Heart right ventricle (tissue), 16 donors: ENCODE results near the gene SERPINB10. TPM values are rescaled to one million over a fixed set of nuclear protein-coding genes. Genes with fewer than 3 reads are reported as not detected.

ENCODE experiments used
- ATAC-seq, 8 donors: fragments of 200-7000 bp; cut with Tn5 transposase; one replicate each; pipeline ENCODE4 v1.9.1; 2020; ENCODE audit warnings: mild to moderate bottlenecking in 8 of 8, moderate library complexity in 8 of 8, moderate number of reproducible peaks in 1 of 8
- DNase-seq, 2 donors: peaks; one replicate each; pipeline ENCODE4 v3.0.0-alpha.2; 2020
- H3K27ac ChIP-seq, 10 donors: fragments of 200-600 bp; sonication (generic) in 2 of 10; one replicate each; pipeline versions ENCODE4 v1.5.0 to v1.8.0; 2020 to 2022; ENCODE audit warnings: mild to moderate bottlenecking in 3 of 10
- H3K27me3 ChIP-seq, 7 donors: fragments of 200-600 bp; one replicate each; pipeline ENCODE4 v1.8.0; 2021 to 2022; ENCODE audit warnings: mild to moderate bottlenecking in 2 of 7
- H3K36me3 ChIP-seq, 9 donors: fragments of 200-600 bp; sonication (generic) in 1 of 9; one replicate each; pipeline versions ENCODE4 v1.5.0 to v1.8.0; 2020 to 2022; ENCODE audit warnings: mild to moderate bottlenecking in 2 of 9
- H3K4me1 ChIP-seq, 9 donors: fragments of 200-600 bp; sonication (generic) in 1 of 9; one replicate each; pipeline versions ENCODE4 v1.5.0 to v1.8.0; 2020 to 2022; ENCODE audit warnings: mild to moderate bottlenecking in 4 of 9
- H3K4me3 ChIP-seq, 10 donors: fragments of 200-600 bp; sonication (generic) in 2 of 10; one replicate each; pipeline versions ENCODE4 v1.5.0 to v1.8.0; 2020 to 2022; ENCODE audit warnings: mild to moderate bottlenecking in 7 of 10, moderate library complexity in 2 of 10
- H3K9me3 ChIP-seq, 11 donors: fragments of 200-600 bp in 10 of 11; sonication (generic) in 2 of 11; one replicate each; pipeline versions ENCODE4 v1.5.0 to v1.8.0; 2013 to 2022; ENCODE audit warnings: mild to moderate bottlenecking in 2 of 11, control low read depth in 1 of 11, moderate library complexity in 1 of 11
- WGBS, 2 donors: extraction: QIAGEN DNeasy Blood & Tissue Kit; methylation state at CpG; one replicate each; pipeline ENCODE4 v1.1.7; 2013; ENCODE audit warnings: inconsistent platforms in 1 of 2; 5-methylcytosine and 5-hydroxymethylcytosine counted together
- intact Hi-C, 10 donors: fragments of 100-400 bp; cut with DNase I; formaldehyde crosslinking; loops; one replicate each; pipeline versions ENCODE4 v1.11.1 to v1.14.2; 2022
- polyA plus RNA-seq, 2 donors: library from polyadenylated mRNA; stranded (reverse); fragments of 200-250 nt; gene quantifications; one replicate each; pipeline ENCODE4 v1.2.3, GENCODE V29; 2013
- total RNA-seq, 10 donors: library from RNA; stranded (reverse); fragmentation: NEBNext Ultra II Directional in 3 of 10; extraction: Animal tissue kit (Norgen Biotek cat#: 25700) in 3 of 10; gene quantifications; one replicate each; pipeline versions ENCODE4 v1.2.1 to v1.2.4, GENCODE V29; 2021 to 2023
- TF ChIP-seq, protein P1 (sequence below), 9 donors: fragments of 200-600 bp; sonication (generic) in 2 of 9; IDR thresholded peaks; one replicate each; pipeline versions ENCODE4 v1.5.0 to v1.8.0; 2021 to 2022; ENCODE audit warnings: antibody characterized with exemption in 9 of 9, mild to moderate bottlenecking in 5 of 9, moderate library complexity in 1 of 9
- donor health status: Arrhythmogenic right ventricular cardiomyopathy.
- donor health status: ischemic (EF 13 %, LVEDD 7.1; RV severe dilation, severe dysfunction).
- donor health status: healthy with polysubstance abuse.
- donor health status: DM: no; HTN: yes; CAD: no.
- donor health status: DM: no; HTN: no; CAD: no.
- donor health status: ischemic (EF 25% LVEDD 6.9; RV normal size, moderate dysfunction).
- donor health status: ischemic (EF 25% LVEDD 5.7; RV mildly dilated, moderate dysfunction).
- donor health status: healthy.
- donor health status: DM: yes; HTN: yes; CAD: no.
- donor health status: Ischemic cardiomyopathy.
- donor health status: ischemic (EF 35%, LVEDD 5.7; RV mildly dilated, moderate dysfunction).
- donor health status: nonischemic (EF 11% LVEDD 7.7; RV severe dilation, severe dysfunction).
- donor health status: DM: yes; HTN: yes; CAD: no.
- donor health status: PGD.
- donor health status: ischemic (EF 29% LVEDD 5.4; RV normal size, mild dysfunction).
- donor health status: nonischemic (EF 23%, LVEDD 6.1; RV moderate dilation, normal function).

The SERPINB10 gene
- total and polyA plus RNA-seq, 12 donors: not detected

DNA sequence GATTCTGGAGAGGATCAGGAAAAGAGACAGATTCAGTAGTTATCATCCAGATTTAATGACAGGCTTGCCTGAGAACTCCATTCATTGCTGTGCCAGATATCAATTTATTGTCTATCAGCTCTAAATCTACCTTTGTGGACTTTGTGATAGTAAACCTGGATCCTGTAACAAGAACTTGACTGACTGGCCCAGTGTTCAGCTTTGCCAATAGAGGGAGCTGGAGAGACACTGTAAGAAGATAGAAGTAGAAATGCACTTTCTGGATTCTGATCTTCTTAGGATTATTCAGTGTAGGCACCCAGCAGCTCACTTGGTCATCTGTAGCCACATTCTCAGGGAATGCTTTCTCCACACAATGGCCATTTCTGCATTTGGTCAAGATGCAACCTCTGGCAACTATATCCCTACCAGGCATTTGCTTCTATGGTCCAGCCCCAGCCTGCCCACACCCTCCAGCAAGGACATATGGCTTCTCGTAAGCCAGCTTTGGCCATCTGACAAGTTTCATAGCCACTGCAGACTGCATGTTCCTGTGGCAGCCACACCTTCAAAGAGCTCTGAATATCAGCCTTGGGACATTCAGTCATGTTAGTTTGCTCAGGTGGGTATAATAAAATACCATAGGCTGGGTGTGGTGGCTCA lies 56.0 kb downstream of the SERPINB10 start:
- DNase-seq (peak in 1 of 2 donors; percentile 31), ATAC-seq (peak in 4 of 8 donors; percentile 38 to 68 (median 54))
- TF ChIP-seq, protein P1, sequence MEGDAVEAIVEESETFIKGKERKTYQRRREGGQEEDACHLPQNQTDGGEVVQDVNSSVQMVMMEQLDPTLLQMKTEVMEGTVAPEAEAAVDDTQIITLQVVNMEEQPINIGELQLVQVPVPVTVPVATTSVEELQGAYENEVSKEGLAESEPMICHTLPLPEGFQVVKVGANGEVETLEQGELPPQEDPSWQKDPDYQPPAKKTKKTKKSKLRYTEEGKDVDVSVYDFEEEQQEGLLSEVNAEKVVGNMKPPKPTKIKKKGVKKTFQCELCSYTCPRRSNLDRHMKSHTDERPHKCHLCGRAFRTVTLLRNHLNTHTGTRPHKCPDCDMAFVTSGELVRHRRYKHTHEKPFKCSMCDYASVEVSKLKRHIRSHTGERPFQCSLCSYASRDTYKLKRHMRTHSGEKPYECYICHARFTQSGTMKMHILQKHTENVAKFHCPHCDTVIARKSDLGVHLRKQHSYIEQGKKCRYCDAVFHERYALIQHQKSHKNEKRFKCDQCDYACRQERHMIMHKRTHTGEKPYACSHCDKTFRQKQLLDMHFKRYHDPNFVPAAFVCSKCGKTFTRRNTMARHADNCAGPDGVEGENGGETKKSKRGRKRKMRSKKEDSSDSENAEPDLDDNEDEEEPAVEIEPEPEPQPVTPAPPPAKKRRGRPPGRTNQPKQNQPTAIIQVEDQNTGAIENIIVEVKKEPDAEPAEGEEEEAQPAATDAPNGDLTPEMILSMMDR (IDR thresholded peaks at IDR 0.05): peak; percentile 57 to 91 (median 82)

DNA sequence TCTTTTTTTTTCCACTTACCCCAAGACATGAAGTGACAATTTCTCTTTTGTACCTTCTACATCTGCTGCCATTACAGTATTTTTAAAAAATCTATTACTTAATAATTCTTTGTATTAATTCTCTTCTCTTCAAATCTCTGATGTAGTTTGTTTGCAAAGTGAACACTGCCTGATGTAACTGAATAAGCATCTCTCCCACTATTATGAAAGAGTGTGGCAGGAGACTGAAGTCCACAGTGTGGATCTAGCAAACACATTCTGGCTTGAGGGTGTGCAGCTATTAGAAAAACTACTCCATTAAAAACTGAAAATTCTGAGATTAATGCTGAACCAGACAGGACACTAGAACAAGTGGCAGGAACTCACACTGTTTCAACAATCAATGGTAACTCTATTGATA lies 57.1 kb downstream of the SERPINB10 start:
- H3K27ac ChIP-seq: no peak overlapping the region
- no peaks in the 10 kb centered on the region for H3K9me3 ChIP-seq
- no peak for DNase-seq
- ATAC-seq: no peak
- intact Hi-C loops: no loop called here
- no peak overlapping the region for H3K4me3 ChIP-seq
- H3K4me1 ChIP-seq: peaks cover 0 to 8% (median 6%) of the 10 kb centered on the region in 9 donors
- peaks cover 0 to 13% (median 8%) of the 10 kb centered on the region in 7 donors for H3K27me3 ChIP-seq
- H3K36me3 ChIP-seq: no peaks in the 10 kb centered on the region
- TF ChIP-seq, protein P1 (IDR thresholded peaks at IDR 0.05): no peak

More for the DNA sequence above, 56.0 kb downstream of the SERPINB10 start:
- Histone ChIP-seq H3K27ac (no peak overlapping the region), H3K4me3 (no peak overlapping the region), H3K27me3 (peaks cover 0 to 15% (median 8%) of the 10 kb centered on the region in 7 donors), H3K36me3 (no peaks in the 10 kb centered on the region), H3K4me1 (no peaks in the 10 kb centered on the region), H3K9me3 (no peaks in the 10 kb centered on the region)
- intact Hi-C loops: no loop called here
- 45 to 77% methylated on average over 1 of the region's 1 CpG for WGBS, 2 donors

DNA sequence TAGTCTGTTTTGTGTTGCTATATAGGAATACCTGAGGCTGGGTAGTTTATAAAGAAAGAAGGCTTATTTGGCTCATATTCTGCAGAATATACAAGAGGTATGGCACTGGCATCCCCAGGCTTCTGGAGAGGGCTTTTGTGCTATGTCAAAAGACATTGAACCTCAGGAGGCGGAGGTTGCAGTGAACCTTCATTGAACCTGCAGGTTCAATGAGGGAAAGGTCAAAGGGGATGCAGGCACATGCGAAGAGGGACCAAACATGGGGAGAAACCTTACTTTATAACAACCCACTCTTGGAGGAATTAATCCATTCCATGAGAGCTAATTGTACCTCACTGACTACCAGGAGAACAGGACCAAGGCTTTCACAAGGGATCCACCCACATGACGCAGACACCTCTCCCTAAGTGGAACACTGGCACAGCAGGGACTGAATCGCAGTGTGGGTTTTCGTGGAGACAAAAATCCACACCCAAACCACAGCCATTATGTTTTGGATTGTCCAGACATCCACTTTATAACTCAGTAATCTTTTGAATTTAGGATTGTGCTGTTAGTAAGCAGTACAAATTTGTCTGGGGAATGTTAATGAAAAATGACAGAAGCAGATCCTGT lies 58.1 kb downstream of the SERPINB10 start:
- H3K27me3 ChIP-seq: peaks cover 0 to 13% (median 8%) of the 10 kb centered on the region in 7 donors
- intact Hi-C loops: no loop called here
- 90 to 94% methylated on average over 5 of the region's 5 CpGs for WGBS, 2 donors
- no peaks in the 10 kb centered on the region for H3K36me3 ChIP-seq
- no peak for DNase-seq
- ATAC-seq: no peak
- TF ChIP-seq, protein P1 (IDR thresholded peaks at IDR 0.05): no peak
- H3K9me3 ChIP-seq: no peaks in the 10 kb centered on the region
- H3K4me3 ChIP-seq: no peak overlapping the region
- no peak overlapping the region for H3K27ac ChIP-seq
- H3K4me1 ChIP-seq: peaks cover 0 to 13% (median 8%) of the 10 kb centered on the region in 9 donors

DNA sequence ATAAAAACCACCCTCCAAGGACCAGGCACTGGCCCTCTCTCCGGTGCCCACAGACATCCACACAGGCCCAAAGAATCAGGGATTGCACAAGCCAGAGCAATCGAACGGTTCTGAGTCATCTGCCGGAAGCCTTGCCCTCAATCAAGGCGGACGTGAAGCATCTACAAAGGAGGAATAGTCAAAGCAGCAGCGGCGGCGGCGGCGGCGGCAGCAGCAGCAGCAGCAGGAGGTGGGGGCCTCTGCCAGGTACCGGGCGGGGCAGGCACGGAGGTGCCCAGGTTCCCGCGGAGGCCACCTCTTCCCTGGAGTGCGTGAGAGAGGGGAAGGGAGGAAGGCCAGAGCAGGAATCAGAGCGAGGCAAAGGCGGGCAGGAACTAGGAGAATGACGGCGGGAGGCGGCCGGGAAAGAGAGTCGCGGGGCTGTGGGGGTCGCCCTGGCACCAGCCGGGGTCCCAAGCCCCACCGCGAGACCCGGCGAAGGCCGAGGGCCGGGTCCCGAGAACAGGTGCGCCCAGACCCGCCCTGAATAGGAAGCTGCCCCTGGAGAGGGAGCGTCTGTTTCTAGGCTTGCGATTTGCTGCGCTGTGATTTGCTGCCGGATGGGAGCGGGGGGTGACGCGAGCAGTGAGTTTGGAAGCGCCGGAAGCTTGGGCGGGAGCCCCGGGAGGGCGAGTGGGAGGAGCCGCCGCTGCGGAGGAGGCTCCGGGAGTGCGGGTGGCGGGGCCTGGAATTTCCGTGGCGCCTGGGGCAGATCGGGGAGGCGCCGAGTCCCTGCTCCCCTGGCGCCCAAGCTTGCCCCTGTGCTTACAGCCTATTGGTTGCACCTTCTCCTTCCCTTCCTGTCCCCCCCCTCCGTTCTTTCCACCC lies 62.4 kb downstream of the SERPINB10 start, which contains the start of gene SERPINB8:
Gene SERPINB8 (plus strand): TSS at position 140 of the 867 bp plus-strand sequence. CDS start 8,228 bp downstream, outside the sequence.
- H3K4me3 ChIP-seq: peak within 1 kb of the TSS; percentile 71 to 92 (median 86)
- WGBS, 2 donors: 0 to 1% methylated on average over 56 to 62 of the region's 62 CpGs

More for the DNA sequence above, 62.4 kb downstream of the SERPINB10 start, which contains the start of gene SERPINB8:
- intact Hi-C loops: loop anchor here in 1 of 10 donors (10.0 kb wide), 1 partner anchor 455 kb away; no protein-coding TSS in a partner anchor
- Histone ChIP-seq H3K4me1 (peaks cover 0 to 32% (median 8%) of the 10 kb centered on the region in 9 donors), H3K9me3 (no peaks in the 10 kb centered on the region), H3K27ac (peak within 1 kb of the TSS; percentile 87 to 97 (median 96)), H3K36me3 (no peaks in the 10 kb centered on the region), H3K27me3 (peaks cover 0 to under 1% (median 0%) of the 10 kb centered on the region in 7 donors)
- DNase-seq: peak; percentile 94
- peak; percentile 97 to 99 (median 99) for ATAC-seq
- TF ChIP-seq, protein P1 (IDR thresholded peaks at IDR 0.05): no peak
